IMR-90 (cell line): ENCODE results near the gene FAM53B. TPM values are rescaled to one million over a fixed set of nuclear protein-coding genes. Genes with fewer than 3 reads are reported as not detected.

ENCODE experiments used
- ATAC-seq: fragments of 200-7000 bp; cut with Tn5 transposase; 2 replicates; pipeline ENCODE4 v1.9.1; 2020; ENCODE audit warnings: low read depth, mild to moderate bottlenecking, moderate library complexity
- BruUV-seq: library from RNA; stranded (reverse); fragments of 400-500 nt; replicated peaks from 2 replicates; lab custom pipeline; 2021; lab: Mats Ljungman, UMichigan
- CTCF ChIA-PET: fragments of 300-600 bp; formaldehyde crosslinking; extraction: SDS; loops from one replicate; lab custom pipeline; 2021; ENCODE audit warnings: antibody characterized with exemption; lab: Yijun Ruan, JAX
- POLR2A ChIA-PET: fragments of 300-600 bp; sonication (Branson Sonifier 250); formaldehyde crosslinking; loops from one replicate; lab custom pipeline; 2022; ENCODE audit warnings: antibody characterized with exemption; ENCODE audit not compliant: unreplicated experiment; lab: Charles Lee
- DNase-seq: peaks from one replicate; pipeline ENCODE4 v3.0.0; 2013
- H2AFZ ChIP-seq: replicated peaks from 2 replicates; pipeline ENCODE3; 2013; ENCODE audit warnings: low read length, mild to moderate bottlenecking; ENCODE audit not compliant: poor library complexity
- H2AK5ac ChIP-seq: 2 replicates; pipeline ENCODE4 v1.6.1; 2013; ENCODE audit warnings: low read depth, low read length, inconsistent platforms
- H2AK9ac ChIP-seq: replicated peaks from 2 replicates; pipeline ENCODE3; 2013; ENCODE audit warnings: mild to moderate bottlenecking, low read depth, low read length, moderate library complexity; ENCODE audit not compliant: poor library complexity
- H2BK120ac ChIP-seq: 2 replicates; pipeline ENCODE4 v1.6.1; 2013; ENCODE audit warnings: low read depth, low read length, inconsistent platforms
- H2BK15ac ChIP-seq: 3 replicates; pipeline ENCODE4 v1.6.1; 2013; ENCODE audit warnings: low read depth, low read length, inconsistent platforms
- H2BK20ac ChIP-seq: 2 replicates; pipeline ENCODE4 v1.6.1; 2013; ENCODE audit warnings: low read depth, mild to moderate bottlenecking, inconsistent platforms, low read length, moderate library complexity
- H2BK5ac ChIP-seq: 2 replicates; pipeline ENCODE4 v1.6.1; 2013; ENCODE audit warnings: mild to moderate bottlenecking, low read depth, low read length, inconsistent platforms; ENCODE audit not compliant: poor library complexity, severe bottlenecking
- H3K14ac ChIP-seq: replicated peaks from 2 replicates; pipeline ENCODE4 v1.6.1; 2013; ENCODE audit warnings: low read depth, low read length, inconsistent platforms
- H3K18ac ChIP-seq: 2 replicates; pipeline ENCODE4 v1.6.1; 2013; ENCODE audit warnings: low read depth, low read length, control low read depth
- H3K23ac ChIP-seq: 2 replicates; pipeline ENCODE4 v1.6.1; 2013; ENCODE audit warnings: low read depth, low read length, inconsistent platforms
- H3K27ac ChIP-seq: 2 replicates; pipeline ENCODE4 v1.5.1; 2013; ENCODE audit warnings: mild to moderate bottlenecking, control low read depth, low read length; ENCODE audit not compliant: insufficient read depth
- H3K27me3 ChIP-seq: 2 replicates; pipeline ENCODE4 v1.6.1; 2013; ENCODE audit warnings: low read length; ENCODE audit not compliant: control insufficient read depth, insufficient read depth
- H3K36me3 ChIP-seq: 2 replicates; pipeline ENCODE4 v1.6.1; 2013; ENCODE audit warnings: low read length, mixed read lengths; ENCODE audit not compliant: control insufficient read depth, insufficient read depth
- H3K4ac ChIP-seq: 2 replicates; pipeline ENCODE4 v1.6.1; 2013; ENCODE audit warnings: low read depth, low read length, inconsistent platforms
- H3K4me1 ChIP-seq: 2 replicates; pipeline ENCODE4 v1.6.1; 2013; ENCODE audit warnings: low read length, mixed read lengths; ENCODE audit not compliant: control insufficient read depth, insufficient read depth
- H3K4me2 ChIP-seq: 2 replicates; pipeline ENCODE4 v1.6.1; 2013; ENCODE audit warnings: low read depth, mild to moderate bottlenecking, control low read depth, low read length, moderate library complexity
- H3K4me3 ChIP-seq: 2 replicates; pipeline ENCODE4 v1.5.1; 2013; ENCODE audit warnings: low read depth, mild to moderate bottlenecking, control low read depth, low read length, moderate library complexity; ENCODE audit not compliant: insufficient read depth
- H3K56ac ChIP-seq: 2 replicates; pipeline ENCODE4 v1.6.1; 2013; ENCODE audit warnings: low read length, inconsistent platforms; ENCODE audit not compliant: insufficient read depth; ENCODE audit errors: extremely low read depth
- H3K79me1 ChIP-seq, 2 experiments: 2 replicates each; pipeline ENCODE4 v1.6.1; 2013; ENCODE audit warnings: low read length in 2 of 2, inconsistent platforms in 1 of 2, low read depth in 1 of 2
- H3K9ac ChIP-seq: 2 replicates; pipeline ENCODE4 v1.6.1; 2013; ENCODE audit warnings: low read depth, low read length, control low read depth
- H3K9me1 ChIP-seq: 2 replicates; pipeline ENCODE4 v1.6.1; 2013; ENCODE audit warnings: low read length, inconsistent platforms; ENCODE audit not compliant: insufficient read depth
- H3K9me3 ChIP-seq: 2 replicates; pipeline ENCODE4 v1.6.1; 2013; ENCODE audit warnings: low read length; ENCODE audit not compliant: control insufficient read depth, insufficient read depth
- H4K20me1 ChIP-seq: 2 replicates; pipeline ENCODE4 v1.6.1; 2013; ENCODE audit warnings: low read length, inconsistent platforms; ENCODE audit not compliant: insufficient read depth
- H4K5ac ChIP-seq: 2 replicates; pipeline ENCODE4 v1.6.1; 2013; ENCODE audit warnings: mild to moderate bottlenecking, low read depth, low read length, control low read depth
- H4K8ac ChIP-seq, 2 experiments: 2 replicates each; pipeline ENCODE4 v1.6.1; 2013; ENCODE audit warnings: low read depth in 2 of 2, low read length in 2 of 2, control low read depth in 1 of 2, inconsistent platforms in 1 of 2
- H4K91ac ChIP-seq: 2 replicates; pipeline ENCODE4 v1.6.1; 2013; ENCODE audit warnings: low read depth, low read length, inconsistent platforms; ENCODE audit not compliant: insufficient read depth
- BHLHE40 ChIP-seq: fragments of 150-350 bp; IDR thresholded peaks from 2 replicates; pipeline ENCODE4 v1.6.1; 2016; ENCODE audit warnings: mild to moderate bottlenecking, low read depth, low read length
- CEBPB ChIP-seq: IDR thresholded peaks from 2 replicates; pipeline ENCODE4 v1.6.1; 2012; ENCODE audit warnings: low read depth, low read length, improper control_type of control experiment
- CHD1 ChIP-seq: IDR thresholded peaks from 2 replicates; pipeline ENCODE4 v1.6.1; 2012; ENCODE audit warnings: low read depth, low read length, improper control_type of control experiment
- CTCF ChIP-seq: conservative IDR thresholded peaks from 2 replicates; pipeline ENCODE4 v1.5.1; 2012; ENCODE audit warnings: mild to moderate bottlenecking, low read depth, low read length, improper control_type of control experiment
- ELK1 ChIP-seq: fragments of 150-350 bp; IDR thresholded peaks from 2 replicates; pipeline ENCODE4 v1.6.1; 2016; ENCODE audit warnings: low read depth, mild to moderate bottlenecking, low read length, moderate library complexity, borderline replicate concordance
- FOS ChIP-seq: fragments of 150-350 bp; IDR thresholded peaks from 2 replicates; pipeline ENCODE4 v1.6.1; 2016; ENCODE audit warnings: low read depth, low read length
- MAFK ChIP-seq: IDR thresholded peaks from 2 replicates; pipeline ENCODE4 v1.6.1; 2012; ENCODE audit warnings: low read depth, low read length, improper control_type of control experiment
- MAZ ChIP-seq: IDR thresholded peaks from 2 replicates; pipeline ENCODE4 v1.6.1; 2012; ENCODE audit warnings: low read depth, mild to moderate bottlenecking, low read length, improper control_type of control experiment, moderate library complexity, borderline replicate concordance
- MXI1 ChIP-seq: IDR thresholded peaks from 2 replicates; pipeline ENCODE4 v1.6.1; 2012; ENCODE audit warnings: low read depth, mild to moderate bottlenecking, low read length, moderate library complexity, borderline replicate concordance
- NFE2L2 ChIP-seq: fragments of 150-350 bp; IDR thresholded peaks from 2 replicates; pipeline ENCODE4 v1.6.1; 2016; ENCODE audit warnings: low read depth, mild to moderate bottlenecking, low read length
- POLR2A ChIP-seq: IDR thresholded peaks from 2 replicates; pipeline ENCODE4 v1.6.1; 2012; ENCODE audit warnings: mild to moderate bottlenecking, low read depth, low read length
- RAD21 ChIP-seq: IDR thresholded peaks from 2 replicates; pipeline ENCODE4 v1.6.1; 2012; ENCODE audit warnings: low read length, improper control_type of control experiment
- RCOR1 ChIP-seq: IDR thresholded peaks from 2 replicates; pipeline ENCODE4 v1.6.1; 2012; ENCODE audit warnings: mild to moderate bottlenecking, low read length, improper control_type of control experiment; ENCODE audit not compliant: insufficient replicate concordance
- RFX5 ChIP-seq: IDR thresholded peaks from 2 replicates; pipeline ENCODE4 v1.8.0; 2012; ENCODE audit warnings: low read depth, mild to moderate bottlenecking, low read length, moderate library complexity
- SMC3 ChIP-seq: fragments of 150-350 bp; IDR thresholded peaks from 2 replicates; pipeline ENCODE4 v1.6.1; 2016; ENCODE audit warnings: low read depth, mild to moderate bottlenecking, antibody characterized with exemption, low read length, moderate library complexity
- USF2 ChIP-seq: fragments of 150-350 bp; IDR thresholded peaks from 2 replicates; pipeline ENCODE4 v1.6.1; 2017; ENCODE audit warnings: mild to moderate bottlenecking, antibody characterized with exemption, low read length, low read depth
- WGBS, 2 experiments: methylation state at CpG; one replicate each; pipeline versions ENCODE4 v1.1.5 to v1.1.7; 2013; ENCODE audit warnings: missing lambda C conversion rate in 2 of 2; ENCODE audit not compliant: insufficient read length in 1 of 2; ENCODE audit errors: extremely low coverage in 2 of 2; 5-methylcytosine and 5-hydroxymethylcytosine counted together
- dilution Hi-C: fragments of 300-500 bp; cut with HindIII; formaldehyde crosslinking; loops from one replicate; pipeline ENCODE4 v1.14.3; 2018; ENCODE audit warnings: low sequenced_read_pairs; ENCODE audit not compliant: unreplicated experiment
- in situ Hi-C: fragments of 300-500 bp; cut with MboI; formaldehyde crosslinking; loops from 3 replicates; pipeline ENCODE4 v1.14.3; 2019; ENCODE audit warnings: low sequenced_read_pairs, inconsistent platforms, mixed read lengths
- intact Hi-C: fragments of 100-400 bp; cut with micrococcal nuclease; formaldehyde crosslinking; loops from 2 replicates; pipeline ENCODE4 v1.10.0; 2022
- polyA plus RNA-seq, 3 experiments: library from polyadenylated mRNA; depleted of rRNA; stranded (reverse); fragments of >200 nt; gene quantifications; 2 replicates each; pipeline ENCODE4 v1.2.3, GENCODE V29; 2012; ENCODE audit warnings: low replicate concordance in 1 of 3
- total RNA-seq: library from RNA; depleted of rRNA; stranded (reverse); fragments of >200 nt; gene quantifications from 2 replicates; pipeline ENCODE4 v1.2.3, GENCODE V29; 2012

The FAM53B gene
- total and polyA plus RNA-seq, 2 of the 4 experiments (the other 2 are of a cell fraction) = 3.8 to 5.7 TPM

- no peak overlapping the region for H2AK5ac ChIP-seq
- no peak for TF ChIP-seq RCOR1
- TF ChIP-seq MAFK = no peak
- TF ChIP-seq FOS = no peak
- no peak for TF ChIP-seq RAD21
- TF ChIP-seq NFE2L2 = no peak
- no peak for TF ChIP-seq RFX5
- no peak for TF ChIP-seq POLR2A
- TF ChIP-seq MXI1 = no peak
- no peak for TF ChIP-seq SMC3
- no peak for TF ChIP-seq MAZ
- no peak for TF ChIP-seq CTCF
- no peak for TF ChIP-seq BHLHE40
- TF ChIP-seq ELK1 = no peak
- TF ChIP-seq CHD1 = no peak
- TF ChIP-seq CEBPB = no peak
- TF ChIP-seq USF2 = no peak
- in situ Hi-C loops = no loop called here
- H3K9me1 ChIP-seq = peaks cover 24% of the 10 kb centered on the region
- POLR2A ChIA-PET = no interaction called here
- BruUV-seq = no TSS peak
- DNase-seq (no peak), ATAC-seq (no peak)
- intact Hi-C loops = no loop called here
- H3K9ac ChIP-seq = no peak overlapping the region
- no peak overlapping the region for H4K5ac ChIP-seq
- H4K91ac ChIP-seq = no peak overlapping the region
- peaks cover 13% of the 10 kb centered on the region for H4K20me1 ChIP-seq
- H3K14ac ChIP-seq = no peak overlapping the region
- dilution Hi-C loops = no loop called here
- H3K9me3 ChIP-seq = no peaks in the 10 kb centered on the region
- H3K27me3 ChIP-seq = no peaks in the 10 kb centered on the region
- H4K8ac ChIP-seq = no peak overlapping the region
- no peak overlapping the region for H3K4ac ChIP-seq
- H3K36me3 ChIP-seq = peaks cover 3% of the 10 kb centered on the region
- H2BK15ac ChIP-seq = no peak overlapping the region
- no peak overlapping the region for H3K4me2 ChIP-seq
- H2BK120ac ChIP-seq = no peak overlapping the region
- H3K79me1 ChIP-seq = peaks cover 0 to 5% of the 10 kb centered on the region in 2 experiments; a peak in 3 of 4 replicates
- peaks cover 1% of the 10 kb centered on the region; the same call in 1 of the 2 replicates for H3K4me1 ChIP-seq
- H3K56ac ChIP-seq = no peak overlapping the region
- CTCF ChIA-PET = no interaction called here
- no peak overlapping the region for H3K27ac ChIP-seq
- no peak overlapping the region for H3K23ac ChIP-seq
- WGBS, 2 experiments = 90% methylated on average over 5 of the region's 12 CpGs; no CpG with 5 or more reads in 1 of the 2 experiments
- no peak overlapping the region for H2AFZ ChIP-seq
- H2BK20ac ChIP-seq = no peak overlapping the region
- H2AK9ac ChIP-seq = no peak overlapping the region
- no peak overlapping the region for H3K18ac ChIP-seq
- H2BK5ac ChIP-seq = no peak overlapping the region
- H3K4me3 ChIP-seq = no peak overlapping the region
These were observed 83.6 kb downstream of the FAM53B start for GRCh38 chr10:124660404-124661125.
